IPS-18a (cell line): ENCODE measurements around the gene SPO11.

Experiments used
- H3K27ac ChIP-seq: one replicate; pipeline ENCODE4 v1.5.1; 2013; ENCODE audit warnings: low read length
- H3K27me3 ChIP-seq: one replicate; pipeline ENCODE4 v1.6.1; 2013; ENCODE audit warnings: mild to moderate bottlenecking, low read length; ENCODE audit not compliant: control insufficient read depth, insufficient read depth
- H3K36me3 ChIP-seq: one replicate; pipeline ENCODE4 v1.6.1; 2013; ENCODE audit warnings: low read depth, low read length; ENCODE audit not compliant: control insufficient read depth
- H3K4me1 ChIP-seq: one replicate; pipeline ENCODE4 v1.6.1; 2013; ENCODE audit warnings: low read depth, low read length; ENCODE audit not compliant: control insufficient read depth
- H3K4me3 ChIP-seq: one replicate; pipeline ENCODE4 v1.5.1; 2013; ENCODE audit warnings: low read length
- H3K9ac ChIP-seq: one replicate; pipeline ENCODE4 v1.6.1; 2013; ENCODE audit warnings: mild to moderate bottlenecking, low read length, moderate library complexity
- H3K9me3 ChIP-seq: one replicate; pipeline ENCODE4 v1.6.1; 2013; ENCODE audit warnings: low read depth, low read length; ENCODE audit not compliant: control insufficient read depth

Gene SPO11

GRCh38 chr20:57313230-57313629 is 16.4 kb upstream of the SPO11 start:
- no peaks in the 10 kb centered on the region for H3K36me3 ChIP-seq
- H3K9me3 ChIP-seq: no peaks in the 10 kb centered on the region
- no peaks in the 10 kb centered on the region for H3K4me1 ChIP-seq
- no peak overlapping the region for H3K27ac ChIP-seq
- H3K4me3 ChIP-seq: no peak overlapping the region
- no peak overlapping the region for H3K9ac ChIP-seq
- H3K27me3 ChIP-seq: no peaks in the 10 kb centered on the region

- Histone ChIP-seq H3K27me3 (no peaks in the 10 kb centered on the region), H3K27ac (no peak overlapping the region), H3K9ac (no peak overlapping the region)
Measured at GRCh38 chr20:57313951-57314350, 15.7 kb upstream of the SPO11 start.

GRCh38 chr20:57315083-57315975 is 14.3 kb upstream of the SPO11 start:
- no peaks in the 10 kb centered on the region for H3K36me3 ChIP-seq
- H3K9me3 ChIP-seq: no peaks in the 10 kb centered on the region
- no peaks in the 10 kb centered on the region for H3K27me3 ChIP-seq
- H3K9ac ChIP-seq: no peak overlapping the region
- no peak overlapping the region for H3K27ac ChIP-seq
- no peaks in the 10 kb centered on the region for H3K4me1 ChIP-seq
- no peak overlapping the region for H3K4me3 ChIP-seq

More at GRCh38 chr20:57313951-57314350, 15.7 kb upstream of the SPO11 start:
- no peaks in the 10 kb centered on the region for H3K9me3 ChIP-seq
- H3K4me1 ChIP-seq: no peaks in the 10 kb centered on the region
- no peak overlapping the region for H3K4me3 ChIP-seq
- H3K36me3 ChIP-seq: no peaks in the 10 kb centered on the region

GRCh38 chr20:57315976-57316480 is 13.6 kb upstream of the SPO11 start:
- H3K9ac ChIP-seq: no peak overlapping the region
- H3K4me1 ChIP-seq: no peaks in the 10 kb centered on the region
- H3K27me3 ChIP-seq: no peaks in the 10 kb centered on the region
- no peaks in the 10 kb centered on the region for H3K9me3 ChIP-seq
- H3K4me3 ChIP-seq: no peak overlapping the region
- H3K27ac ChIP-seq: no peak overlapping the region
- no peaks in the 10 kb centered on the region for H3K36me3 ChIP-seq

GRCh38 chr20:57316795-57317201 is 12.8 kb upstream of the SPO11 start:
- Histone ChIP-seq H3K27me3 (no peaks in the 10 kb centered on the region), H3K27ac (no peak overlapping the region), H3K9me3 (no peaks in the 10 kb centered on the region), H3K9ac (no peak overlapping the region), H3K36me3 (no peaks in the 10 kb centered on the region), H3K4me1 (no peaks in the 10 kb centered on the region), H3K4me3 (no peak overlapping the region)

GRCh38 chr20:57317316-57317788 is 12.3 kb upstream of the SPO11 start:
- Histone ChIP-seq H3K9me3 (no peaks in the 10 kb centered on the region), H3K9ac (no peak overlapping the region), H3K27ac (no peak overlapping the region), H3K4me1 (peaks cover under 1% of the 10 kb centered on the region), H3K27me3 (no peaks in the 10 kb centered on the region), H3K36me3 (no peaks in the 10 kb centered on the region), H3K4me3 (no peak overlapping the region)

GRCh38 chr20:57317789-57318371 is 11.7 kb upstream of the SPO11 start:
- Histone ChIP-seq H3K4me3 (no peak overlapping the region), H3K9me3 (no peaks in the 10 kb centered on the region), H3K27me3 (no peaks in the 10 kb centered on the region), H3K36me3 (no peaks in the 10 kb centered on the region), H3K27ac (no peak overlapping the region), H3K4me1 (peaks cover 6% of the 10 kb centered on the region), H3K9ac (no peak overlapping the region)

GRCh38 chr20:57319584-57319983 is 10.0 kb upstream of the SPO11 start:
- H3K4me3 ChIP-seq: no peak overlapping the region
- H3K4me1 ChIP-seq: peaks cover 10% of the 10 kb centered on the region
- no peak overlapping the region for H3K27ac ChIP-seq
- no peaks in the 10 kb centered on the region for H3K36me3 ChIP-seq
- no peaks in the 10 kb centered on the region for H3K27me3 ChIP-seq
- H3K9me3 ChIP-seq: no peaks in the 10 kb centered on the region
- H3K9ac ChIP-seq: no peak overlapping the region

GRCh38 chr20:57320358-57320757 is 9.2 kb upstream of the SPO11 start:
- H3K27me3 ChIP-seq: no peaks in the 10 kb centered on the region
- H3K9ac ChIP-seq: no peak overlapping the region
- H3K4me3 ChIP-seq: no peak overlapping the region
- no peaks in the 10 kb centered on the region for H3K36me3 ChIP-seq
- H3K27ac ChIP-seq: no peak overlapping the region
- no peaks in the 10 kb centered on the region for H3K9me3 ChIP-seq
- H3K4me1 ChIP-seq: peaks cover 10% of the 10 kb centered on the region

GRCh38 chr20:57321142-57321541 is 8.5 kb upstream of the SPO11 start:
- H3K4me1 ChIP-seq: peaks cover 10% of the 10 kb centered on the region
- H3K36me3 ChIP-seq: no peaks in the 10 kb centered on the region
- no peaks in the 10 kb centered on the region for H3K9me3 ChIP-seq
- H3K9ac ChIP-seq: no peak overlapping the region
- H3K27me3 ChIP-seq: no peaks in the 10 kb centered on the region
- no peak overlapping the region for H3K4me3 ChIP-seq
- H3K27ac ChIP-seq: no peak overlapping the region

- peaks cover 15% of the 10 kb centered on the region for H3K4me1 ChIP-seq
- H3K9ac ChIP-seq: no peak overlapping the region
- H3K27ac ChIP-seq: no peak overlapping the region
- no peaks in the 10 kb centered on the region for H3K27me3 ChIP-seq
- no peaks in the 10 kb centered on the region for H3K9me3 ChIP-seq
- H3K36me3 ChIP-seq: no peaks in the 10 kb centered on the region
- H3K4me3 ChIP-seq: no peak overlapping the region
Measured at GRCh38 chr20:57322476-57322875, 7.1 kb upstream of the SPO11 start.
